GM18907 (cell line): Measurements from ENCODE around the gene PAPPA.

Experiments
- ATAC-seq: cut with Tn5 transposase; IDR thresholded peaks from one replicate; pipeline ENCODE4 v1.9.1; 2021; ENCODE audit warnings: mild to moderate bottlenecking, moderate library complexity; ENCODE audit not compliant: unreplicated experiment

Gene PAPPA

DNA sequence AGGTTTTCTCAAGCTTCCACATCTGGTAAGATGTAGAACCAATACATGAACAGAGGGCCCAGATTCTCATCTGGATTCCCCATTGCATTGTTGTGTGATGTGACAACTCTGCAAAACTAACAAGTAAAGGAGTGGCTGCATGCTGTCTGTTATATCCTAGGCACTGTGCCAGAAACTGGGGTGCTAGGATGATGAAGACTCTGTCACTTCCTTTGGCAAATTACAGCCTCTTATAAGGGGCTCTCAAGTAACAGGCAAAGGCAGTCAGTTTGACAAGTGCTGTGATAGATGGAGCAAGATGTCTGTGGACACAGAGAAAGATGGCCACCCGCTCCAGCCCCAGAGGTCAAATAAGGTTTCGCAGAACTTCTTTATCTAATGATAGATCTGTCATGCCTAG is 115.7 kb downstream of the PAPPA start:
- ATAC-seq: no peak

DNA sequence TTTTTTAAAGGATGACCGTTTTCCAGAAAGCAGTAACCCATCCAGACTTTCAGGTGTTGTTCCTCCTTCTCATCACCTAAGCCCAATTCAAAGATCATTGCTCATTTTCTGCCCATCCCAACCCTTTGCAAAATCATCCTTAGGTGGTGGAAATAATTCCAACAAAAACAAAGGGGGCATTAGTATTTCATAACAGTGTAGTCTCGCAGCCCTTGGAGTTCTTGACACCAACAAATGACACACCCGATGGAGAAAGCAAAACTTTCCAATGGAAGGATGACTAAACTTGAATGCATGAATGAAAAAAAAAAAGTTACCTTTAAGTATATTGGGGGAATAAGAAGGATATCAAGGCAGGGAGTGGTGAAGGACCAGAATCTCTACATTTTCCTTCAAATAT is 117.0 kb downstream of the PAPPA start:
- ATAC-seq: no peak

DNA sequence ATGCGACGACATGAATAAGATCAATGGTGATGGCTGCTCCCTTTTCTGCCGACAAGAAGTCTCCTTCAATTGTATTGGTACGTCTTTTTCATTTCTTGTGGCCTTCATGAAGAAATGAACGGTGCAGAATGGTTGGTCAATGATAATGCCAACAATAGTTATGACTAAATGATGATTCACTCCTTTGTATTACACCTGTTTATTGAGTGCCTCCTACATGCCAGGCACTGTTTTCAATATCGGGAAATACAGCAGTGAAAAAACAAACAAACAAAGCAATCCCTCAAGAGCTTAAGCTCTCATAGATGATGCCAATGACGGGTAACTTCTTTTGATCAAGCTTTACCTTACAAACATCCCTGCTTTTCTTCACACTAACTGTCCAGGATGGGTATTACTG is 117.7 kb downstream of the PAPPA start:
- no peak for ATAC-seq

DNA sequence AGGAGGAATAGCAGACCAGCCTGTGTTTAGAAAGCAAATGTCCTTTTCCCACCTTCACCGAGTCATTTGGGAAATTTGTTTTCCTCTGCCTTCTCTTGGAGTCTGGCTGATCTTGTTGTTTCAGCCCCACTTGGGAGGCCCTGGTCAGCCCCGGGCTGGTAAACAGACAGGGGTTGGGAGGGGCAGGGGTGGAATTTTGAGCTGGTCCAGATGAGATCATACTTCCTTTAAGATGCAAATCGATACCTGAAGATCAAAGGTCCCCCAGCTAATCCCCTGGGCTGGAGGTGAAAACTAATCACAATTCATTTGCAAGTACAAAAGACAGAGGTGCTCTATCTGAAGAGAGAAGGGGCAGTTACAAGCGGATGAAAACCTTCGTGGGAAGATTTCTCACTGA is 118.4 kb downstream of the PAPPA start:
- ATAC-seq: no peak

DNA sequence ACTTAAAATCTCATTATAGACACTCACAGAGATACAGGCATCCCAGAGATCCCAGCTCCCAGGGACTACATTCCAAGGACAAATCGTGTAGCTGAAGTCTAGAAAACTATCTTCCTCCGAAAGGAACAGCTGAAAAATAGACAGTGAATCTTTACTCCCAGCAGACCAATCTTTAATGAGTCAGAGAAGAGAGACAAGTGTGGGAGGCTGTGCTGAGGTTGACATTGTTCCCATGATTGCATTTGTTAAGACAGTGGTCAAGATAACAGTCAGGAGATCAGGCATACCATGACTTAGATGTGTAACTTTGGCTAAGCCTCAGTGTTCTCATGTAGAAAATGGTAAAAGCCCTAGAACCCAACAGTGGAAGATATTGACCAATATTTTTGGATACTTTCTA is 120.7 kb downstream of the PAPPA start:
- no peak for ATAC-seq

DNA sequence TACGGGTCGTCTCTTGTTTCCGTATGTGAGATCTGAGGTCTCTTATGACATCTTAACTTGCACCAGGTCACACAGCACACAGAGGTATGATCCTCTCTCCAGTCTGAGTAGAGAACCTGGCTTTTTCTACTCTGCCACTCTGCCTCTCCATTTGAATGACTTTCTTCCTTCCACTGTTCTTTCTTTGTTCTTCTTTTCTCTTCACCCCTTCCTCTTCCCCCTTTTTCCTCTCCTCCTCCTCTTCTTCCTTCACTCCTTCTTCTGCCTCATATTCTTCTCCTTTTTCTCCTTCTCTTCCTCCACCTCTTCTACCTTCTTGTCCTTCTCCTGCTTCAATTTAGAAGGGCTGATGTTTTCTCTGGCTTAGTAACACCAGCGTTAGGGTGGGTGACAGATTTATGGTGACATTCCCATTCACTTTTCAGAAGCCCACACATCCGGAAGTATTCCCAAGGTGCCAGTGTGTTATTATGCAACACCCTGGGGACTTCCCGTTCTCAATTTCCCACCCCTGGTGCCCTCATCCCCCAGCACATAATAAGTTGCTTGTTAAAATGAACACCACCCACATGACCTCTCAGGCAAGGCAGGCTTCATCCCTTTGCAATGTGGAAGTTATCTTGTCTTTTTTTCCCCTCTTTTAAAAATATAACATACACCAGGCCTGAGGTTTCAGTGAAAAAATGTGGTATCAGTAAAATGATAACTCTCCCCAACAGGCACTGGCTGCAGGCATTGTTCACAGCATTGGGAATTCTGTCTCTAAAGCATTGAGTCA is 122.0 kb downstream of the PAPPA start:
- ATAC-seq: no peak

DNA sequence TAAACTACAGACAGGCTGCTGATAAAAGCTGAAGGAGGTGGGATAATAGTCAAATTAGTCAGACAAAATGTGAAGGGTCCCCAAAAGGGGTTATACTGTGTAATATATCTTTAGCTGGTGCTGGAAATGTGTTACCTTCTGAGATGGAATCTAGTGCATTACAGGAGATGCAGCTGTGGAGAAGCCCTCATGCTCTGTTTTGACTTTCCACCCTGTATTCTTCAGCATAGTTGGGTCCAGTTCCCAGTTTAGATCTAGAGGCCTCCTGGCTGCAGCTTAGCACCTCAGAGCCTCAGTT is 122.6 kb downstream of the PAPPA start:
- ATAC-seq: no peak

DNA sequence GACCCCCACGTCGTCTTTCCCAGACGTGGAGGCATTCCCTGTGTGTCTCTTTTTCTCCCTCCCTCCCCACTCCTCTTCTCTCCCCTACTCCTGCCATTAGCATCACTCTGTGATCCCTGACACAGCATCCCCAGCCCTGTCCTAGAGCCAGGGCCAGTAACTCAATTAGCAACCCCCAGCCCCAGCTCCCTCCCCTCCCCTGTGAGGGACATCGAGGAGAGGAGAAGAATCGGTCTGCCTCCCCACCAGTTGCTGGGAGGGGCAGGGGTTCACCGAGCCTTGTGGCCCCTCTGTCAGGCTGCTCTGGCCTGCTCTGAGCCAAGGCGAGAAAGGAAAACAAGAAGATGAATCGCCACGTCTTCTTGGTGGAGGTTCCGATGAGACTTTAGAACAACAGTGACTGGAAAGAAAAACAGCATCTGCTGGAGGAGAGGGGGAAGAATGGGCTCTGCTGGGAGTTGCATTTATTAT is 123.1 kb downstream of the PAPPA start:
- no peak for ATAC-seq

DNA sequence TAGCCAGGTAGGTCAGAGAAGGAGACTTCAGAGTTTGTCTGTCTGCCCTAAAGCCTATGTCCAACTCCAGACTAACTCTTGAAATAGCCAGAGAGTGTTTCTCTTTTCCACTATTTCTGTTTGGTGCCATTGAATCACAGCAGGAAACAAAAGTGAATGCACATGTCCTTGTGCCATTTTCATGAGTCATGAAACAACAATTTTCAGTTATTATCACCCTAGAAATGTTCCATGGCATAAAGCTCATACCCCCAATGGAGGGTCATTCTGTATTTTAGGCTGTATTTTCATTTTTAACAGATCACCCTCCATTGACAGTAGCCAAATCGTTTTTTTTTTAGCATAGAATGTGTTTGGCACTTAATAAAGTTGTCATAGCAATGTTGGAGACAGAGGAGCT is 124.7 kb downstream of the PAPPA start:
- ATAC-seq: no peak

DNA sequence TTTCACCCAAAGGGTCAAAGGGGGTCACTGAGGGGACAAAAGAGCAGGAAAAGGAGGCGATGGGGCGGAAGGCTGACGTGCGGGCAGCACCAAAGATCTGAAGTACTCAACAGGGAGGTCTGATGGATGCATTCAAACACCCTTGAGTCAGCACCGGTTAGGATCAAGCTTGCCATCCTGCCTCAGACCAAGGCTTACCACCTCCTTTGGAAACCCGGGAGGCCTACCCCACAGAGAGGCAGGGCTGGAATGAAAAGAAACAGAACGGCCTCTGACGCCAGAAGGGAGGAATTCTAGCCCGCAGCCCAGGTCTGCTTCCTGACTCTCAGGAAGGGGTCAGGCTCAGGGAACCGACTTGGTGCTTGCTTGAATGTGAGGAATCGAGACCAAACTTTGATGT is 125.6 kb downstream of the PAPPA start:
- no peak for ATAC-seq

DNA sequence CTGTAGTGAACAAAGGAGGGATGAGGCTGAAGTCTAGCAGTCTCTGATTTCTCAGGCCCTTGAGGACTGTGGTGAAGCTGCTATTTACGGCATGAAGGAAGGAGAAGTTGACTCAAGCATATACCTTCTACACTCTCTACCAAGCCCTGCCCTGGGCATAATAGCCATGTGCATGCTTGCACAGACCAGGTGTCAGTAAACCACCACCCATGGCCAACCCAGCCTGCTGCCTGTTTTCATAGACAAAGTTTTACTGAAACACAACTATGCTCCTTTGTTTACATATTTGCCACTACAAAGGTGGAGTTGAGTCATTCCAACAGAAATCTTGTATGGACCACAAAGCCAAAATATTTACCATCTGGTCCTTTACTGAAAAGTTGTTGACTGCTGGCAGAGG is 126.9 kb downstream of the PAPPA start:
- no peak for ATAC-seq

DNA sequence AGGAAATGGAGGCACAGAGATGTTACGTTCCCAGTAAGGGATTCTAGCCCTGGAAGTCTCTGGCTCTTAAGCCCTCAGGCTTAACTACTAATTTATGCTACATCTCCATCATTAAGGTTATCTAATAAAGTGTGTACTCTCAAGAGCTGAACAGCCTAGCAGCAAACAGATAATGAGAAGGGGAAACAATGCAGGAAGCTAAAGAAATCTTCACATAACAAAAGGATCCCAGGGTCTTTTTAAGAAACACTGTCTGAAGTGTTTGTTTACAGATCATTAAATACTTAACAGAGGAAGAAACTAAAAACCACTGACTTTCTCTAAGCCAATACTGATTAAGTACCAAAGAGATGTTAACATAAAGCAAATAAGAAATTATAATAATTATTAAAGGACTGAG is 129.0 kb downstream of the PAPPA start:
- no peak for ATAC-seq

DNA sequence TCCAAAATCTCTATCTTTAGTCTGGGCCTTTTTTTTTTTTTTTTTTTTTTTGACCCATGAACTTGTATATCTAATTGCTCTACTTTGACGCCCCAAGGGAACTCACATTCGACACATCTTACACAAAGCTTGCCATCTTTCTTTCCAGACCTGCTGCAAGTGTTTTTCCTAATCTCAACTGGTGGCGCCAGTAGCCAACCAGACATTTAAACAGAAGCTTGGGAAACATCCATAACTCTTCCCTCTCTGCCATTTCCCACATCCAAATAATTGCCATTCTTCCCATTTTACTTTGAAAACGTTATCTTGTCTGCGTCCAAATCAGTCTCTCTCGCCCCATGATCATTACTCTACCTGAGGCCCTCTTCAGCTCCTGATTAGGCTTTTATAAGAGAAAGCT is 130.9 kb downstream of the PAPPA start:
- no peak for ATAC-seq

DNA sequence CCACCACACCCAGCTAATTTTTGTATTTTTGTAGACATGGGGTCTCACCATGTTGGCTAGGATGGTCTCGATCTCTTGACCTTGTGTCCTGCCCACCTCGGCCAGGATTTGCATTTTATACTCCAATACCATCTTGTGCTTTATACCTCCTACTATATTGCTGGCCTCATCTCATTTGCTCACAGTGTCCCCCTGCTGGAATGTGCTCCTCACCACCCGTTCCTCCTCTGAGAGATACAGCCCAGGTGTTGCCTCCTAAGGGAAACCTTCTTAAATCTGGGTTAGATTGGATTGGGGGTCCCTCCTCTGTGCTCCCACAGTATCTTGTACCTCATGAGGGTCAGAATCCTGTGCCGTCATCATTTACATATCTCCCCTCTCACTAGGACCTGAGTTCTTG is 131.7 kb downstream of the PAPPA start:
- ATAC-seq: no peak

DNA sequence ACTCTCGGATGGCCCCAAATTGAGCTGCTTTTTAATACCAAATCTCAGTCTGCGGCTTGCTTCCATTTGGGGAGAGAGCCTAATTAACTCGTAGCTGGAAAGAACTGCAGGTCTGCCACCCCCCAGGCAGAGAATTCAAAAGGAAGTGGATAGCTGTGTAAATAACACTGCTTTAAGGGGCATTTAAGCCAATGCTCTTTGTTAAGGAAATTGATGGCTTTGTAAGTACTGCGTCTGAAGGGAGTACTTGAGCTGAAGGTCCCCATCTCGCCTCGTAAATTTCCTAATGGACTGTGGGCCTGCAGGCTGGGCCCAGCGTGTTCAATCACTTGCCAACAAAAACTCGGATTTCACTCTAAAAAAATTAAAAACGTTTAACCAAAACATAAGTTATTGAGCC is 132.7 kb downstream of the PAPPA start:
- no peak for ATAC-seq

DNA sequence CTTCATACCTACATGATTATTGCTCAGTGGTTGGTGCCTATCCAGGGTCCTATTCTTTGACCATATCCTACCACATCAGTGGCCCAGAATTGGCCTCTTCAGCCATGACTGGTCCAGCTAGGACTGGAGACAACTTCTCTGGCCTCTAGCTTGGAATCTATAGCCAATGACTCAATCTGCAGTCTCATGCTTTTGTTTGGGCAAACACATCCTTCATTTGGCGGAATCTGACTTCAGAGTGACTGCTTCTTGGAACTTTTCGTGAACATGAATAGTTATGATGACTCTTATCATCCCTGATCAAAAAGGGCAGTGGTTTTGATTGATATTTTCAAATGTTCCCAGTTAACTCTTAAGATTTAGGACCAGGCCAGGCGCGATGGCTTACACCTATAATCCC is 134.1 kb downstream of the PAPPA start:
- ATAC-seq: no peak

DNA sequence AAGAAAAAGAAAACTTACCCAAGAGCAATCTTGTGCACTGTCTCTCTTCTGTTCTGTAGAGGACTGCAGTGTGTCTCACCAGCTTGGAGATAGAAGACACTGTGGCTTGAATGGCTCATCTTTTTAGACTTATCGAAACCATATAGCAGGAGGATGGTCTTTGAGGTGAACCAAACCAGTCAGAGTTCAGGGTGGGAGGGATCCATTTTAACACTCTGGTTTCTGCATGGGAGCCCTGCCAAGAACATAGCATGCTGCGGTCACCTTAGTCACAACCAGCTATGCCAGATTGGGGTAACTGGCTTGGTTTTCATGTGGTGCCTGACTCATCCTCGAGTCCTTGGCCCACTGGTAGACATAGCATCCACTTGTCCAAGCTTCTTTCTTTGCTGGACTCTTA is 135.1 kb downstream of the PAPPA start:
- ATAC-seq: no peak

DNA sequence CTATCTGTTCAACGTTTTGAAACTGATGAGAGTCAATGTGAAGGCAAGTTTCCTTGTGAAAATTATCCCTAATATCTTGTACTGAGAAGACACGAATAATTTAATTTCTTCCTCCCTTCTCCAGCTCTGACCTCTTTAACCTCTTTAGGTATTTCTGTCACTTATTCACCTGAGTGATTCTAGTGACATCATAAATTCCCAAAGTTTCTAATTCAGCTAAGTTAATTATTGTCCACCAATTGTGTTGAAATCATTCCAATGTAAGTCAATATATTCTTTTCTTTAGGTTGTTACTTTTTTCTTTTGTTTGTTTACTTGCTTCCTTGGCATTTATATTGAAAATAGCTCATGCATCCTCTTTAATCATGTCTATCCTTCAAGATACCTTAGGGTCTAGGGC is 143.8 kb downstream of the PAPPA start:
- no peak for ATAC-seq

DNA sequence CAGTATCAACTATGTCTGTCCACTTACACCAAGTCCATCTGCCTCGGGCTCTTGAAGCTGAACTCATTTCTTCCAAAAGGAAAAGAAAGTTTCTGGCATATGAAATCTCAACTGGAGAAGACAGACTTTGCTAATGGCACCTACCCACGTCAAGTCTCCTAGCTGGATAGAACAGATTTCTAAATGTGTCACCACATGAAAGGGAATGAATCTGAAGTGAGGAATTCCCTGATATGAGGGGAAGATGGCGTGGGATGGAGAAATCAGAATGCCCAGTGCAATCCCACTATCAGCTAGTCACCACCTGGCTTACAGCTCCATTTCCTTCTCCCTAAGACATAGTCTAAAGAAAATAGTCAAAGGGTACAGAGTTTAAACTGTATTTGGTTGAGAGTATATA is 144.7 kb downstream of the PAPPA start:
- ATAC-seq: no peak

DNA sequence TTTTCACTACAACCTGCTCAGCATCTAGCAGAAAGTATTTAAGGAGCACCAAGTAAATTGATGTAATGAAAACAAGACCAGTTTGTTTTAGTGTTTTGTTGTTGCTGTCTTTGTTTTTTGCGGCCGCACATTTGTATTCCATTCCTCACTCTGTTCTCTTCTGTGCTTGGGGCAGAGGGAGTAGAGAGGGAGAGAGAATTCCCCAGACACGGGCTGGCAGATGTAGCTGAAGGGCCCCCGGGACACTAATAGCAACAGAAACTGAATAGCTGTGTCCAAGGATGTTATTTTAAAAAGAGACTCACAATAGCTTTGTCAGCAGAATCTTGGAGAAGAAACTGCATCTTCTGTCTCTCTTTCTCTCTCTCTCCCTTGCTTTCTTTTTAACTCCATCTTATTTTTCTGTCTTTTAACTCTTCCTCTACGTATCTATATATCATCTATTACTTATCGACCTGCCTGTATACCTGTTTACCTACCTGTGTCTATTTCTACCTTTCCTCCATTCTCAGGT is 145.3 kb downstream of the PAPPA start:
- ATAC-seq: no peak

DNA sequence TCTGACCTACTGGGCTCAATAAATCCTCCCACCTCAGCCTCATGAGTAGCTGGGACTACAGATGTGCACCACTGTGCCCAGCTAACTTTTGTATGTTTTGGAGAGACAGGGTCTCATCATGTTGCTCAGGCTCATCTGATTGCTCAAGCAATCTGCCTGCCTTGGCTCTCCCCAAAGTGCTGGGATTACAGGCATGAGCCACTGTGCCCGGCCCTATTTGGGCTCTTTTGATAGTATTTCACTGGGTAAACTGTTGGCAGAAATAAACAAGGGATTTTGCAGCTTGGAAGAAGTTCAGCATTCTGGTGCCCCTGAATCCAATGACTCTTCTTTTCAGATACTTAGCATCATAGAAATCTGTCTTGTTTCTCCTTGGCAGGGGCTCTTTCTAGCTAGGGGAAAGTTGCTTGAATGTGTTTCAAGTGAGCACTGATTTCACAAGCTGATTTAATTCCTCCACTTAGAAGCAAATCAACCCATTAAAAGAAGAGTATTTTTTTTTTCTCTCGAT is 146.8 kb downstream of the PAPPA start:
- ATAC-seq: no peak

DNA sequence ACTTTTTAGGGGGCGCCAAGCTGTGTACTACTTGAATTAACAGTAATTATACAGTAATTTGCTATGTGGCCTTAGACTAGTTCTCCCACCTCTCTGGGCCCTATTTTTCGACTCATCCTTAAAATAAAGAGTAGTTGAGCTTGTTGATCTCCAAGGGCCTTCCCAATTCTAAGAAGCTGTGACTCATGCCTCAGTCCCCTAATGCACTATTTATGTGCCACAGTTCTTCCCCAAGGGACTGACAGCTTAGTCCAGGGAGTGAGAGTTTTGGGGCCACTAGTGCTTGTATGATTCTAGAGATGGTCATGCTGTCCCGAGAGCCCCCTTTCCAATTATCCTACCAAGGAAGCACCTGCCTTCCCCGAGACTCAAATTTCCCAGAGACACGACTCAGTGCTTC is 149.7 kb downstream of the PAPPA start:
- ATAC-seq: no peak
